ENCODE results near the gene SLC44A3. TPM values are rescaled to one million over a fixed set of nuclear protein-coding genes. Genes with fewer than 3 reads are reported as not detected.

Gene SLC44A3
- under 0.01 and 0.15 TPM in 2 replicates for total RNA-seq

GRCh38 chr1:94819945-94820746 is at the start of gene SLC44A3:
Gene SLC44A3 (plus strand): TSS chr1:94820357. CDS start chr1:94820452, 95 bp downstream.

GRCh38 chr1:94926915-94927404 is 106.8 kb downstream of the SLC44A3 start, which contains the start of gene CNN3:
Gene CNN3 (minus strand): TSS chr1:94927110. CDS start chr1:94926894, 216 bp downstream.

Other genes with a start within 250 kb of the SLC44A3 start
- 282 and 416 TPM in 2 replicates for gene CNN3, start 106.8 kb downstream of the SLC44A3 start, total RNA-seq